Stomach (tissue), 4 donors: ENCODE data around the gene TGM2.

ENCODE experiments used
- CTCF ChIP-seq, 7 experiments: fragments of 450-650 bp in 4 of 7; fragments of 200-600 bp in 3 of 7; sonication (generic) in 3 of 7; IDR thresholded peaks; one replicate each; pipeline ENCODE4 v1.5.1; 2016 to 2019; ENCODE audit warnings: antibody characterized with exemption in 7 of 7, control low read depth in 2 of 7, mild to moderate bottlenecking in 1 of 7
- EP300 ChIP-seq: sonication (generic); formaldehyde crosslinking; IDR thresholded peaks from one replicate; pipeline ENCODE4 v1.6.1; 2017; ENCODE audit warnings: antibody characterized with exemption
- POLR2A ChIP-seq, 4 donors: fragments of 450-650 bp; IDR thresholded peaks; one replicate each; pipeline ENCODE4 v1.6.1; 2016; ENCODE audit warnings: antibody characterized with exemption in 4 of 4, control low read depth in 2 of 4, mild to moderate bottlenecking in 1 of 4, moderate library complexity in 1 of 4
- POLR2AphosphoS5 ChIP-seq, 3 donors: sonication (generic); formaldehyde crosslinking; IDR thresholded peaks; one replicate each; pipeline ENCODE4 v1.6.1; 2016; ENCODE audit warnings: antibody characterized with exemption in 3 of 3

GRCh38 chr20:38191654-38192053, 26.6 kb upstream of the TGM2 start:
- TF ChIP-seq POLR2A (IDR thresholded peaks at IDR 0.05): no peak
- no peak for TF ChIP-seq CTCF (IDR thresholded peaks at IDR 0.05)
- no peak for TF ChIP-seq EP300
- TF ChIP-seq POLR2AphosphoS5 (IDR thresholded peaks at IDR 0.05): no peak
